ENCODE data around the gene NCEH1. TPM values are rescaled to one million over a fixed set of nuclear protein-coding genes. Genes with fewer than 3 reads are reported as not detected.
A peak's percentile ranks its signal among the peaks of the same experiment; 100 is the strongest.

The NCEH1 gene
- total RNA-seq, 1 experiment from 2014 or later, result 4.5 TPM

DNA sequence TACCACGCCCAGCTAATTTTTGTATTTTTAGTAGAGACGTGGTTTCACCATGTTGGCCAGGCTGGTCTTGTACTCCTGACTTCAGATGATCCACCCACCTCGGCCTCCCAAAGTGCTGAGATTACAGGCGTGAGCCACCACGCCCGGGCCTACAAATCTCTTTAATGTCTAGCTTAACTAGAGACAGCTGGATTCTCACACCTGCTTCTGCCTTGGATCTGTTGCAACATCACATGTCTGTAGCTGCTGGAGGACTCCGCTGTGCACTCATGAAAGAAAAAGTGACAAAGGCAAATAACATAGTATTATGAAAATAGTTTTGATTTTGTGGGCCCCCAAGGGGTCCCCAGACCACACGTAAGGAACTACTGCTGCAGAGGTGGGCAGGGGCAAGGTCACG is 85.9 kb downstream of the NCEH1 start:
- DNase-seq (ENCODE audit: low spot score) (no peak), ATAC-seq (no peak)
- CTCF ChIA-PET, result interaction anchor here (0.7 to 1.6 kb wide), 6 partner anchors 28 to 218 kb away, joined by 3 to 7 read pairs (median 4); partner anchors contain the start of gene GHSR
- H3K36me3 Mint-ChIP-seq, result no peaks in the 10 kb centered on the region
- no peak for TF ChIP-seq TEAD1 (CRISPR knock-in tag; IDR thresholded peaks at IDR 0.05)
- TF ChIP-seq, protein P1, sequence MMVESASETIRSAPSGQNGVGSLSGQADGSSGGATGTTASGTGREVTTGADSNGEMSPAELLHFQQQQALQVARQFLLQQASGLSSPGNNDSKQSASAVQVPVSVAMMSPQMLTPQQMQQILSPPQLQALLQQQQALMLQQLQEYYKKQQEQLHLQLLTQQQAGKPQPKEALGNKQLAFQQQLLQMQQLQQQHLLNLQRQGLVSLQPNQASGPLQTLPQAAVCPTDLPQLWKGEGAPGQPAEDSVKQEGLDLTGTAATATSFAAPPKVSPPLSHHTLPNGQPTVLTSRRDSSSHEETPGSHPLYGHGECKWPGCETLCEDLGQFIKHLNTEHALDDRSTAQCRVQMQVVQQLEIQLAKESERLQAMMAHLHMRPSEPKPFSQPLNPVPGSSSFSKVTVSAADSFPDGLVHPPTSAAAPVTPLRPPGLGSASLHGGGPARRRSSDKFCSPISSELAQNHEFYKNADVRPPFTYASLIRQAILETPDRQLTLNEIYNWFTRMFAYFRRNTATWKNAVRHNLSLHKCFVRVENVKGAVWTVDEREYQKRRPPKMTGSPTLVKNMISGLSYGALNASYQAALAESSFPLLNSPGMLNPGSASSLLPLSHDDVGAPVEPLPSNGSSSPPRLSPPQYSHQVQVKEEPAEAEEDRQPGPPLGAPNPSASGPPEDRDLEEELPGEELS (CRISPR knock-in tag; IDR thresholded peaks at IDR 0.05), result no peak
- TF ChIP-seq, protein P2, sequence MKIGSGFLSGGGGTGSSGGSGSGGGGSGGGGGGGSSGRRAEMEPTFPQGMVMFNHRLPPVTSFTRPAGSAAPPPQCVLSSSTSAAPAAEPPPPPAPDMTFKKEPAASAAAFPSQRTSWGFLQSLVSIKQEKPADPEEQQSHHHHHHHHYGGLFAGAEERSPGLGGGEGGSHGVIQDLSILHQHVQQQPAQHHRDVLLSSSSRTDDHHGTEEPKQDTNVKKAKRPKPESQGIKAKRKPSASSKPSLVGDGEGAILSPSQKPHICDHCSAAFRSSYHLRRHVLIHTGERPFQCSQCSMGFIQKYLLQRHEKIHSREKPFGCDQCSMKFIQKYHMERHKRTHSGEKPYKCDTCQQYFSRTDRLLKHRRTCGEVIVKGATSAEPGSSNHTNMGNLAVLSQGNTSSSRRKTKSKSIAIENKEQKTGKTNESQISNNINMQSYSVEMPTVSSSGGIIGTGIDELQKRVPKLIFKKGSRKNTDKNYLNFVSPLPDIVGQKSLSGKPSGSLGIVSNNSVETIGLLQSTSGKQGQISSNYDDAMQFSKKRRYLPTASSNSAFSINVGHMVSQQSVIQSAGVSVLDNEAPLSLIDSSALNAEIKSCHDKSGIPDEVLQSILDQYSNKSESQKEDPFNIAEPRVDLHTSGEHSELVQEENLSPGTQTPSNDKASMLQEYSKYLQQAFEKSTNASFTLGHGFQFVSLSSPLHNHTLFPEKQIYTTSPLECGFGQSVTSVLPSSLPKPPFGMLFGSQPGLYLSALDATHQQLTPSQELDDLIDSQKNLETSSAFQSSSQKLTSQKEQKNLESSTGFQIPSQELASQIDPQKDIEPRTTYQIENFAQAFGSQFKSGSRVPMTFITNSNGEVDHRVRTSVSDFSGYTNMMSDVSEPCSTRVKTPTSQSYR (CRISPR knock-in tag; IDR thresholded peaks at IDR 0.05), result no peak
- H3K4me3 Mint-ChIP-seq, result no peak overlapping the region
- H3K27me3 Mint-ChIP-seq (ENCODE audit: low read depth), result no peaks in the 10 kb centered on the region
- peaks cover 17% of the 10 kb centered on the region for H3K4me1 Mint-ChIP-seq
- POLR2A ChIA-PET, result interaction anchor here (0.7 kb wide), 1 partner anchor 12 kb away, joined by 3 read pairs; no protein-coding TSS in a partner anchor
- H3K9me3 Mint-ChIP-seq, result no peaks in the 10 kb centered on the region
- H3K27ac Mint-ChIP-seq, result no peak overlapping the region

DNA sequence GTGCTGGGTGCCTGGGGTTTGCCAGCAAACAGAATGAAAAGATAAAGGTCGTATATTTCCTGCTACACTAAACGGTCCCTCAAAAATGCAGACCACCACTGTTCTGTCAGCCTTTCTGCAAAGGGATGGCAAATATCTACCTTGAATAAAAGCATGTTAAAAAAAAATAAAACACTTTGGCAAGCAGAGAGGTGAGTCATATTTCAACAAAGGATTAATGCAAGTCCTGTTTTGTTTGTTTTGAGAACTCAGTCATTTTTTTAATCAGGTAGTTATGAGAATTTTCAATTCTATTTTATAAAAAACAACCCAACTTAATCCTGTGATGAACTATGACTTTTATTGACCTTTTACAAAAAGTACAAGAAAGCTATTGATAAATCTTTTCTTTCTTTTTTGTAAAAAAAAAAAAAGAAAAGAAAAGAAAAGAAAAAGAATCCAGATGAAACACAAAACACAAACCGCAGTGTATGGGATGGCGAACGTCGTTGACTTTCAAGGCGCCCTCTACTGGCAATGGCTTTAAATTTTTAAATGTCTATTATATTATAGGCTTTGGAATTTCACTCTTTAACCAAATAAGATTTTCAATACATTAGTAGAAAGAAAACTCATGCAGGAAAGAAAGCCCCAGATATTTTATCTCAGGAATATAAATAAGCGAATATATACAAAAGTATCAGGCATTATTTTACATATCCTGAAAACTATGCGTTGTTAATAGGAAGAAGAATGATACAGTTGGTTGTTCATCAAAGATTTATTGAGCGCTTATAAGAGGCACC is 87.8 kb downstream of the NCEH1 start:
- H3K36me3 Mint-ChIP-seq, result no peaks in the 10 kb centered on the region
- POLR2A ChIA-PET, result interaction anchor here (0.7 kb wide), 2 partner anchors 61 to 104 kb away, joined by 5 read pairs; no protein-coding TSS in a partner anchor
- H3K27me3 Mint-ChIP-seq (ENCODE audit: low read depth), result no peaks in the 10 kb centered on the region
- H3K4me3 Mint-ChIP-seq, result no peak overlapping the region
- CTCF ChIA-PET, result interaction anchor here (0.6 to 1.6 kb wide), 11 partner anchors 10 to 291 kb away, joined by 3 to 8 read pairs (median 3); no protein-coding TSS in a partner anchor
- H3K27ac Mint-ChIP-seq, result no peak overlapping the region
- DNase-seq (ENCODE audit: low spot score), result no peak
- no peak for TF ChIP-seq FOXK1 (CRISPR knock-in tag; IDR thresholded peaks at IDR 0.05)
- TF ChIP-seq SP1 (CRISPR knock-in tag; conservative IDR thresholded peaks at IDR 0.05), result no peak
- TF ChIP-seq, protein P3, sequence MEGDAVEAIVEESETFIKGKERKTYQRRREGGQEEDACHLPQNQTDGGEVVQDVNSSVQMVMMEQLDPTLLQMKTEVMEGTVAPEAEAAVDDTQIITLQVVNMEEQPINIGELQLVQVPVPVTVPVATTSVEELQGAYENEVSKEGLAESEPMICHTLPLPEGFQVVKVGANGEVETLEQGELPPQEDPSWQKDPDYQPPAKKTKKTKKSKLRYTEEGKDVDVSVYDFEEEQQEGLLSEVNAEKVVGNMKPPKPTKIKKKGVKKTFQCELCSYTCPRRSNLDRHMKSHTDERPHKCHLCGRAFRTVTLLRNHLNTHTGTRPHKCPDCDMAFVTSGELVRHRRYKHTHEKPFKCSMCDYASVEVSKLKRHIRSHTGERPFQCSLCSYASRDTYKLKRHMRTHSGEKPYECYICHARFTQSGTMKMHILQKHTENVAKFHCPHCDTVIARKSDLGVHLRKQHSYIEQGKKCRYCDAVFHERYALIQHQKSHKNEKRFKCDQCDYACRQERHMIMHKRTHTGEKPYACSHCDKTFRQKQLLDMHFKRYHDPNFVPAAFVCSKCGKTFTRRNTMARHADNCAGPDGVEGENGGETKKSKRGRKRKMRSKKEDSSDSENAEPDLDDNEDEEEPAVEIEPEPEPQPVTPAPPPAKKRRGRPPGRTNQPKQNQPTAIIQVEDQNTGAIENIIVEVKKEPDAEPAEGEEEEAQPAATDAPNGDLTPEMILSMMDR (IDR thresholded peaks at IDR 0.05), result peak; percentile 46
- no peak for TF ChIP-seq NR3C1 (CRISPR knock-in tag; conservative IDR thresholded peaks at IDR 0.05; ENCODE audit: low read depth)
- H3K9me3 Mint-ChIP-seq, result no peaks in the 10 kb centered on the region
- peak; percentile 52; the same call in 1 of the 2 replicates for ATAC-seq
- H3K4me1 Mint-ChIP-seq, result peaks cover 17% of the 10 kb centered on the region

DNA sequence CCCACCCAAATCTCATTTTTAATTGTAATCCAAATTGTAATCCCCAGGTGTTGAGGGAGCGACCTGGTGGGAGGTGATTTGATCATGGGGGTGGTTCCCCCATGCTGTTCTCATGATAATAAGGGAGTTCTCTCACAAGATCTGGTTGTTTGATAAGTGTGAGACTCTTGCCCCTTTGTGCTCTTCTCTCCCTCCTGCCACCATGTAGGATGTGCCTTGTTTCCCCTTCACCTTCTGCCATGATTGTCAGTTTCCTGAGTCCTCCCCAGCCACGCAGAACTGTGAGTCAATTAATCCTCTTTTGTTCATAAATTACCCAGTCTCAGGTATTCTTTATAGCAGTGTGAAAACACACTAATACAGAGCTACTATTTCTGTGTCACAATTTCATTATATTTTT is 88.7 kb downstream of the NCEH1 start:
- ATAC-seq (peak; percentile 42; the same call in 1 of the 2 replicates), DNase-seq (ENCODE audit: low spot score) (no peak)
- POLR2A ChIA-PET, result no interaction called here
- H3K9me3 Mint-ChIP-seq, result no peaks in the 10 kb centered on the region
- H3K27ac Mint-ChIP-seq, result peak overlapping the region; percentile 66
- H3K36me3 Mint-ChIP-seq, result no peaks in the 10 kb centered on the region
- TF ChIP-seq, protein P4, sequence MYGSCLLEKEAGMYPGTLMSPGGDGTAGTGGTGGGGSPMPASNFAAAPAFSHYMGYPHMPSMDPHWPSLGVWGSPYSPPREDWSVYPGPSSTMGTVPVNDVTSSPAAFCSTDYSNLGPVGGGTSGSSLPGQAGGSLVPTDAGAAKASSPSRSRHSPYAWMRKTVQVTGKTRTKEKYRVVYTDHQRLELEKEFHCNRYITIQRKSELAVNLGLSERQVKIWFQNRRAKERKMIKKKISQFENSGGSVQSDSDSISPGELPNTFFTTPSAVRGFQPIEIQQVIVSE (CRISPR knock-in tag; IDR thresholded peaks at IDR 0.05; ENCODE audit: borderline replicate concordance), result no peak
- TF ChIP-seq SP1 (CRISPR knock-in tag; conservative IDR thresholded peaks at IDR 0.05) (no peak), SMAD3 (CRISPR knock-in tag; IDR thresholded peaks at IDR 0.05; ENCODE audit: borderline replicate concordance) (no peak), TCF7 (CRISPR knock-in tag; IDR thresholded peaks at IDR 0.05; ENCODE audit: low read depth) (no peak), RORB (CRISPR knock-in tag; IDR thresholded peaks at IDR 0.05) (no peak)
- TF ChIP-seq, protein P5, sequence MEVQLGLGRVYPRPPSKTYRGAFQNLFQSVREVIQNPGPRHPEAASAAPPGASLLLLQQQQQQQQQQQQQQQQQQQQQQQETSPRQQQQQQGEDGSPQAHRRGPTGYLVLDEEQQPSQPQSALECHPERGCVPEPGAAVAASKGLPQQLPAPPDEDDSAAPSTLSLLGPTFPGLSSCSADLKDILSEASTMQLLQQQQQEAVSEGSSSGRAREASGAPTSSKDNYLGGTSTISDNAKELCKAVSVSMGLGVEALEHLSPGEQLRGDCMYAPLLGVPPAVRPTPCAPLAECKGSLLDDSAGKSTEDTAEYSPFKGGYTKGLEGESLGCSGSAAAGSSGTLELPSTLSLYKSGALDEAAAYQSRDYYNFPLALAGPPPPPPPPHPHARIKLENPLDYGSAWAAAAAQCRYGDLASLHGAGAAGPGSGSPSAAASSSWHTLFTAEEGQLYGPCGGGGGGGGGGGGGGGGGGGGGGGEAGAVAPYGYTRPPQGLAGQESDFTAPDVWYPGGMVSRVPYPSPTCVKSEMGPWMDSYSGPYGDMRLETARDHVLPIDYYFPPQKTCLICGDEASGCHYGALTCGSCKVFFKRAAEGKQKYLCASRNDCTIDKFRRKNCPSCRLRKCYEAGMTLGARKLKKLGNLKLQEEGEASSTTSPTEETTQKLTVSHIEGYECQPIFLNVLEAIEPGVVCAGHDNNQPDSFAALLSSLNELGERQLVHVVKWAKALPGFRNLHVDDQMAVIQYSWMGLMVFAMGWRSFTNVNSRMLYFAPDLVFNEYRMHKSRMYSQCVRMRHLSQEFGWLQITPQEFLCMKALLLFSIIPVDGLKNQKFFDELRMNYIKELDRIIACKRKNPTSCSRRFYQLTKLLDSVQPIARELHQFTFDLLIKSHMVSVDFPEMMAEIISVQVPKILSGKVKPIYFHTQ (CRISPR knock-in tag; IDR thresholded peaks at IDR 0.05), result no peak
- TF ChIP-seq, protein P6, sequence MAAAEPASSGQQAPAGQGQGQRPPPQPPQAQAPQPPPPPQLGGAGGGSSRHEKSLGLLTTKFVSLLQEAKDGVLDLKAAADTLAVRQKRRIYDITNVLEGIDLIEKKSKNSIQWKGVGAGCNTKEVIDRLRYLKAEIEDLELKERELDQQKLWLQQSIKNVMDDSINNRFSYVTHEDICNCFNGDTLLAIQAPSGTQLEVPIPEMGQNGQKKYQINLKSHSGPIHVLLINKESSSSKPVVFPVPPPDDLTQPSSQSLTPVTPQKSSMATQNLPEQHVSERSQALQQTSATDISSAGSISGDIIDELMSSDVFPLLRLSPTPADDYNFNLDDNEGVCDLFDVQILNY (CRISPR knock-in tag; IDR thresholded peaks at IDR 0.05), result no peak
- TF ChIP-seq, protein P7, sequence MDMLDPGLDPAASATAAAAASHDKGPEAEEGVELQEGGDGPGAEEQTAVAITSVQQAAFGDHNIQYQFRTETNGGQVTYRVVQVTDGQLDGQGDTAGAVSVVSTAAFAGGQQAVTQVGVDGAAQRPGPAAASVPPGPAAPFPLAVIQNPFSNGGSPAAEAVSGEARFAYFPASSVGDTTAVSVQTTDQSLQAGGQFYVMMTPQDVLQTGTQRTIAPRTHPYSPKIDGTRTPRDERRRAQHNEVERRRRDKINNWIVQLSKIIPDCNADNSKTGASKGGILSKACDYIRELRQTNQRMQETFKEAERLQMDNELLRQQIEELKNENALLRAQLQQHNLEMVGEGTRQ (CRISPR knock-in tag; IDR thresholded peaks at IDR 0.05), result no peak
- TF ChIP-seq, protein P8, sequence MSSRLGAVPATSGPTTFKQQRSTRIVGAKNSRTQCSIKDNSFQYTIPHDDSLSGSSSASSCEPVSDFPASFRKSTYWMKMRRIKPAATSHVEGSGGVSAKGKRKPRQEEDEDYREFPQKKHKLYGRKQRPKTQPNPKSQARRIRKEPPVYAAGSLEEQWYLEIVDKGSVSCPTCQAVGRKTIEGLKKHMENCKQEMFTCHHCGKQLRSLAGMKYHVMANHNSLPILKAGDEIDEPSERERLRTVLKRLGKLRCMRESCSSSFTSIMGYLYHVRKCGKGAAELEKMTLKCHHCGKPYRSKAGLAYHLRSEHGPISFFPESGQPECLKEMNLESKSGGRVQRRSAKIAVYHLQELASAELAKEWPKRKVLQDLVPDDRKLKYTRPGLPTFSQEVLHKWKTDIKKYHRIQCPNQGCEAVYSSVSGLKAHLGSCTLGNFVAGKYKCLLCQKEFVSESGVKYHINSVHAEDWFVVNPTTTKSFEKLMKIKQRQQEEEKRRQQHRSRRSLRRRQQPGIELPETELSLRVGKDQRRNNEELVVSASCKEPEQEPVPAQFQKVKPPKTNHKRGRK (CRISPR knock-in tag; IDR thresholded peaks at IDR 0.05; ENCODE audit: borderline replicate concordance), result no peak
- H3K4me1 Mint-ChIP-seq, result peaks cover 17% of the 10 kb centered on the region
- H3K27me3 Mint-ChIP-seq (ENCODE audit: low read depth), result no peaks in the 10 kb centered on the region
- H3K4me3 Mint-ChIP-seq, result no peak overlapping the region
- CTCF ChIA-PET, result interaction anchor here (0.6 kb wide), 1 partner anchor 288 kb away, joined by 3 read pairs; no protein-coding TSS in a partner anchor
